ENCODE measurements around the gene AGMAT. TPM values are rescaled to one million over a fixed set of nuclear protein-coding genes. Genes with fewer than 3 reads are reported as not detected.
A peak's percentile ranks its signal among the peaks of the same experiment; 100 is the strongest.

The AGMAT gene
- total RNA-seq, 1 donor, result 2.2 TPM

- Histone ChIP-seq H3K27me3 (ENCODE audit: insufficient read depth, low read length) (no peaks in the 10 kb centered on the region), H3K9me3 (ENCODE audit: low read depth, low read length) (no peaks in the 10 kb centered on the region), H3K4me1 (ENCODE audit: insufficient read depth, low read length) (peaks cover 22% of the 10 kb centered on the region), H3K36me3 (ENCODE audit: insufficient read depth, low read length) (no peaks in the 10 kb centered on the region), H3K4me2 (ENCODE audit: insufficient read depth, low read length) (no peak overlapping the region), H3K4me3 (ENCODE audit: insufficient read depth, low read length) (no peak overlapping the region), H3K27ac (ENCODE audit: low read depth, low read length) (no peak overlapping the region), H4K20me1 (ENCODE audit: insufficient read depth, low read length) (peaks cover 33% of the 10 kb centered on the region), H3K79me2 (ENCODE audit: insufficient read depth, low read length) (peaks cover 87% of the 10 kb centered on the region), H2AFZ (ENCODE audit: low read length) (no peak overlapping the region)
- no peak for DNase-seq (ENCODE audit: insufficient read length, low spot score, missing footprints)
- TF ChIP-seq CTCF (IDR thresholded peaks at IDR 0.05; ENCODE audit: extremely low read depth, low read depth, low read length), result no peak
These were observed 36.2 kb upstream of the AGMAT start for GRCh38 chr1:15620902-15621682.

- Histone ChIP-seq H3K36me3 (ENCODE audit: insufficient read depth, low read length) (no peaks in the 10 kb centered on the region), H3K27me3 (ENCODE audit: insufficient read depth, low read length) (no peaks in the 10 kb centered on the region), H4K20me1 (ENCODE audit: insufficient read depth, low read length) (peaks cover 33% of the 10 kb centered on the region), H3K27ac (ENCODE audit: low read depth, low read length) (peak overlapping the region; percentile 5), H3K9me3 (ENCODE audit: low read depth, low read length) (no peaks in the 10 kb centered on the region), H3K4me2 (ENCODE audit: insufficient read depth, low read length) (peak overlapping the region; percentile 25), H3K4me3 (ENCODE audit: insufficient read depth, low read length) (no peak overlapping the region), H2AFZ (ENCODE audit: low read length) (no peak overlapping the region), H3K79me2 (ENCODE audit: insufficient read depth, low read length) (peaks cover 77% of the 10 kb centered on the region), H3K4me1 (ENCODE audit: insufficient read depth, low read length) (peaks cover 28% of the 10 kb centered on the region)
- no peak for TF ChIP-seq CTCF (IDR thresholded peaks at IDR 0.05; ENCODE audit: extremely low read depth, low read depth, low read length)
- DNase-seq (ENCODE audit: insufficient read length, low spot score, missing footprints), result no peak
These were observed 35.3 kb upstream of the AGMAT start for GRCh38 chr1:15620155-15620545.

- Histone ChIP-seq H3K79me2 (ENCODE audit: insufficient read depth, low read length) (peaks cover 65% of the 10 kb centered on the region), H2AFZ (ENCODE audit: low read length) (no peak overlapping the region), H4K20me1 (ENCODE audit: insufficient read depth, low read length) (peaks cover 29% of the 10 kb centered on the region), H3K4me1 (ENCODE audit: insufficient read depth, low read length) (peaks cover 28% of the 10 kb centered on the region), H3K27me3 (ENCODE audit: insufficient read depth, low read length) (no peaks in the 10 kb centered on the region), H3K4me2 (ENCODE audit: insufficient read depth, low read length) (peak overlapping the region; percentile 88), H3K27ac (ENCODE audit: low read depth, low read length) (peak overlapping the region; percentile 85), H3K36me3 (ENCODE audit: insufficient read depth, low read length) (no peaks in the 10 kb centered on the region), H3K9me3 (ENCODE audit: low read depth, low read length) (no peaks in the 10 kb centered on the region), H3K4me3 (ENCODE audit: insufficient read depth, low read length) (peak overlapping the region; percentile 97)
- DNase-seq (ENCODE audit: insufficient read length, low spot score, missing footprints), result no peak
- TF ChIP-seq CTCF (IDR thresholded peaks at IDR 0.05; ENCODE audit: extremely low read depth, low read depth, low read length), result no peak
These were observed 34.0 kb upstream of the AGMAT start for GRCh38 chr1:15618655-15619525.

All from osteoblast (primary cell).